Measurements from ENCODE around the gene LRP5. TPM values are rescaled to one million over a fixed set of nuclear protein-coding genes. Genes with fewer than 3 reads are reported as not detected.
A peak's percentile ranks its signal among the peaks of the same experiment; 100 is the strongest.

The LRP5 gene
- total and polyA plus RNA-seq, 2 experiments from 2014 or later, result 43.9 to 54.3 TPM

- no peak overlapping the region for H3K4me3 ChIP-seq
- H2AFZ ChIP-seq, result no peak overlapping the region
- DNase-seq (ENCODE audit: low spot score), result no peak
- no peak overlapping the region for H3K4me2 ChIP-seq
- H3K4me1 ChIP-seq (ENCODE audit: insufficient read depth), result peaks cover 4% of the 10 kb centered on the region
- no peaks in the 10 kb centered on the region for H3K36me3 ChIP-seq (replicated peaks; ENCODE audit: insufficient read depth, low read depth)
- 63% methylated on average over 3 of the region's 3 CpGs for WGBS (ENCODE audit: low lambda C conversion rate, missing lambda C conversion rate)
- no peaks in the 10 kb centered on the region for H3K27me3 ChIP-seq
- H3K9me2 ChIP-seq (replicated peaks; ENCODE audit: insufficient read depth), result no peaks in the 10 kb centered on the region
- TF ChIP-seq CTCF (IDR thresholded peaks at IDR 0.05; ENCODE audit: poor library complexity) (no peak), EZH2phosphoT487 (IDR thresholded peaks at IDR 0.05; ENCODE audit: low read depth, severe bottlenecking, unreplicated experiment) (no peak), EZH2 (IDR thresholded peaks at IDR 0.05; ENCODE audit: borderline replicate concordance) (no peak)
- H3K9me3 ChIP-seq (ENCODE audit: low read depth), result no peaks in the 10 kb centered on the region
- H4K20me1 ChIP-seq (ENCODE audit: insufficient read depth, poor library complexity, severe bottlenecking), result peaks cover 93% of the 10 kb centered on the region
- peaks cover 100% of the 10 kb centered on the region for H3K79me2 ChIP-seq
- peak overlapping the region; percentile 8 for H3K27ac ChIP-seq
Observed at GRCh38 chr11:68480852-68481510, 168.6 kb downstream of the LRP5 start.

- peaks cover 100% of the 10 kb centered on the region for H3K79me2 ChIP-seq
- H3K9me2 ChIP-seq (replicated peaks; ENCODE audit: insufficient read depth), result no peaks in the 10 kb centered on the region
- H2AFZ ChIP-seq, result no peak overlapping the region
- H4K20me1 ChIP-seq (ENCODE audit: insufficient read depth, poor library complexity, severe bottlenecking), result peaks cover 99% of the 10 kb centered on the region
- peak overlapping the region; percentile 8 for H3K27ac ChIP-seq
- no peak overlapping the region for H3K4me2 ChIP-seq
- no peaks in the 10 kb centered on the region for H3K9me3 ChIP-seq (ENCODE audit: low read depth)
- WGBS (ENCODE audit: low lambda C conversion rate, missing lambda C conversion rate), result 76% methylated on average over 6 of the region's 6 CpGs
- TF ChIP-seq EZH2 (IDR thresholded peaks at IDR 0.05; ENCODE audit: borderline replicate concordance) (no peak), EZH2phosphoT487 (IDR thresholded peaks at IDR 0.05; ENCODE audit: low read depth, severe bottlenecking, unreplicated experiment) (no peak), CTCF (IDR thresholded peaks at IDR 0.05; ENCODE audit: poor library complexity) (no peak)
- peaks cover 4% of the 10 kb centered on the region for H3K4me1 ChIP-seq (ENCODE audit: insufficient read depth)
- no peak overlapping the region for H3K4me3 ChIP-seq
- H3K27me3 ChIP-seq, result no peaks in the 10 kb centered on the region
- DNase-seq (ENCODE audit: low spot score), result no peak
- no peaks in the 10 kb centered on the region for H3K36me3 ChIP-seq (replicated peaks; ENCODE audit: insufficient read depth, low read depth)
Observed at GRCh38 chr11:68481579-68482240, 169.3 kb downstream of the LRP5 start.

DNA sequence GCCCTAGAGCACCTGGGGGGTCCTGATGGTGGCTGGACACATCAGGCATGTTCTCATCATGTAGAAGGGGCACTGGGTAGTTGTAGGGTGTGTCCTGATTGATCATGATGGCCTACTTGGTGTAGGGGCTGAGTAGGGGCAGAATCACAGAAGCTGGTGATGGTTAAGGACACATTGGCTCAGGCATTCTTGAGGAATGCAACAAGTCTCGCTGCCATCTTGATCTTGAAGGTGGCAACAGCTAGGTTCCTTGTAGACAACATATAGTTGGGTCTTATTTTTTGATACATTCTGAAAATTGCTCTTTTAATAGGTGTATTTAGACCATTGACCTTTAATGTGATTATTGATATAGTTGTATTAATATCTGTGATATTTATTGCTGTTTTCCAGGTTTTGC is 176.2 kb downstream of the LRP5 start:
- Histone ChIP-seq H3K79me2 (peaks cover 100% of the 10 kb centered on the region), H2AFZ (no peak overlapping the region), H3K27ac (no peak overlapping the region), H3K27me3 (no peaks in the 10 kb centered on the region), H3K36me3 (replicated peaks; ENCODE audit: insufficient read depth, low read depth) (no peaks in the 10 kb centered on the region), H4K20me1 (ENCODE audit: insufficient read depth, poor library complexity, severe bottlenecking) (peaks cover 98% of the 10 kb centered on the region), H3K9me3 (ENCODE audit: low read depth) (no peaks in the 10 kb centered on the region), H3K9me2 (replicated peaks; ENCODE audit: insufficient read depth) (no peaks in the 10 kb centered on the region), H3K4me2 (no peak overlapping the region), H3K4me1 (ENCODE audit: insufficient read depth) (no peaks in the 10 kb centered on the region), H3K4me3 (no peak overlapping the region)
- 100% methylated on average over 1 of the region's 1 CpG for whole genome bisulfite sequencing (ENCODE audit: low lambda C conversion rate, missing lambda C conversion rate)
- TF ChIP-seq EZH2phosphoT487 (IDR thresholded peaks at IDR 0.05; ENCODE audit: low read depth, severe bottlenecking, unreplicated experiment), result no peak
- TF ChIP-seq EZH2 (IDR thresholded peaks at IDR 0.05; ENCODE audit: borderline replicate concordance), result no peak
- TF ChIP-seq CTCF (IDR thresholded peaks at IDR 0.05; ENCODE audit: poor library complexity), result no peak
- no peak for DNase-seq (ENCODE audit: low spot score)
